Measurements from ENCODE around the gene ZSCAN4.

Gene ZSCAN4

DNA sequence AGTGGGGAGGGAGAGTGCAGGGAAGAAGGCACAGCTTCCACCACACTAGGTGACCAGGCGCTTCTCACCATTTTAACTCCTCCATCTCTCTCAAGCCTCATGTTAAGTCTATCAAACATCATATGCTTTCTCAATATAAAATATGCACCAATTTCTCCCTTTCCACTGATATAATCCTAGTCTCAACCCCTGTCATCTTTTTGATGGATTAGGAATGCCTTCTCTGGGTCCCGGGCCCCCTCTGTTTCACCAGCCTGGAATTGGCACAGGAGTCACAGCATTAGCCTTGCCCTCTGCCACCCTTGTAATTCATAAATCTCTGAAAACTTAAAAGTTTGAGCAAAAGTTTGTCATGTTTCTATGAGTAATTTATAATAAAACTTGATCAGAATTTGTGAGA lies at the start of gene ZSCAN4:
TSS of gene ZSCAN4 (plus strand) at position 301 of the 400 bp plus-strand sequence. CDS start 7,211 bp downstream, outside the sequence.
- no peak for DNase-seq (ENCODE audit: low read depth)
- TF ChIP-seq, protein P1, sequence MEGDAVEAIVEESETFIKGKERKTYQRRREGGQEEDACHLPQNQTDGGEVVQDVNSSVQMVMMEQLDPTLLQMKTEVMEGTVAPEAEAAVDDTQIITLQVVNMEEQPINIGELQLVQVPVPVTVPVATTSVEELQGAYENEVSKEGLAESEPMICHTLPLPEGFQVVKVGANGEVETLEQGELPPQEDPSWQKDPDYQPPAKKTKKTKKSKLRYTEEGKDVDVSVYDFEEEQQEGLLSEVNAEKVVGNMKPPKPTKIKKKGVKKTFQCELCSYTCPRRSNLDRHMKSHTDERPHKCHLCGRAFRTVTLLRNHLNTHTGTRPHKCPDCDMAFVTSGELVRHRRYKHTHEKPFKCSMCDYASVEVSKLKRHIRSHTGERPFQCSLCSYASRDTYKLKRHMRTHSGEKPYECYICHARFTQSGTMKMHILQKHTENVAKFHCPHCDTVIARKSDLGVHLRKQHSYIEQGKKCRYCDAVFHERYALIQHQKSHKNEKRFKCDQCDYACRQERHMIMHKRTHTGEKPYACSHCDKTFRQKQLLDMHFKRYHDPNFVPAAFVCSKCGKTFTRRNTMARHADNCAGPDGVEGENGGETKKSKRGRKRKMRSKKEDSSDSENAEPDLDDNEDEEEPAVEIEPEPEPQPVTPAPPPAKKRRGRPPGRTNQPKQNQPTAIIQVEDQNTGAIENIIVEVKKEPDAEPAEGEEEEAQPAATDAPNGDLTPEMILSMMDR (conservative IDR thresholded peaks at IDR 0.05; ENCODE audit: low read depth, low read length) = no peak
- H3K4me3 ChIP-seq (ENCODE audit: low read depth, low read length) = no peak within 1 kb of the TSS

- peak; percentile 34 for DNase-seq (ENCODE audit: low read depth)
Measured at GRCh38 chr19:57620673-57621348, 47.9 kb upstream of the ZSCAN4 start.

DNA sequence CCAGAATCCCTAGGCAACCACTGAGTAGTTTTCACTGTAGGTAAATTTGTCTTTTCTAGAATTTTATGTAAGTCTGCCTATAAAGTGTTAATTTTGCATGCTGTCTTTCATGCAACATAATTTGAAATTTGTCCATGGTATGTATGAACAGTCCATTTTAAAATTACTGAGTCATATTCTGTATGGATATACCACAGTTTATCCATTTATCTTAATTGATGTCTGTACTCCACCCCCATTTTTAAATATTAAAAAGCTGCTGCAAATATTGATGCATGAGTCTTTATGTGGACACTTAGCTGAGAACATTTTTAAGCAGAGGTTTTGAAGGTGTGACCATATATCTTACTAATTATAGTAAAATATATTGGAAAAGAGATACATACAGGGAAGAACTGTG lies 45.6 kb upstream of the ZSCAN4 start:
- H3K4me3 ChIP-seq (ENCODE audit: low read depth, low read length) = no peak overlapping the region
- TF ChIP-seq, protein P1 (conservative IDR thresholded peaks at IDR 0.05; ENCODE audit: low read depth, low read length) = no peak
- DNase-seq (ENCODE audit: low read depth) = no peak

More at GRCh38 chr19:57620673-57621348, 47.9 kb upstream of the ZSCAN4 start:
- TF ChIP-seq, protein P1 (conservative IDR thresholded peaks at IDR 0.05; ENCODE audit: low read depth, low read length) = no peak
- no peak overlapping the region for H3K4me3 ChIP-seq (ENCODE audit: low read depth, low read length)

DNA sequence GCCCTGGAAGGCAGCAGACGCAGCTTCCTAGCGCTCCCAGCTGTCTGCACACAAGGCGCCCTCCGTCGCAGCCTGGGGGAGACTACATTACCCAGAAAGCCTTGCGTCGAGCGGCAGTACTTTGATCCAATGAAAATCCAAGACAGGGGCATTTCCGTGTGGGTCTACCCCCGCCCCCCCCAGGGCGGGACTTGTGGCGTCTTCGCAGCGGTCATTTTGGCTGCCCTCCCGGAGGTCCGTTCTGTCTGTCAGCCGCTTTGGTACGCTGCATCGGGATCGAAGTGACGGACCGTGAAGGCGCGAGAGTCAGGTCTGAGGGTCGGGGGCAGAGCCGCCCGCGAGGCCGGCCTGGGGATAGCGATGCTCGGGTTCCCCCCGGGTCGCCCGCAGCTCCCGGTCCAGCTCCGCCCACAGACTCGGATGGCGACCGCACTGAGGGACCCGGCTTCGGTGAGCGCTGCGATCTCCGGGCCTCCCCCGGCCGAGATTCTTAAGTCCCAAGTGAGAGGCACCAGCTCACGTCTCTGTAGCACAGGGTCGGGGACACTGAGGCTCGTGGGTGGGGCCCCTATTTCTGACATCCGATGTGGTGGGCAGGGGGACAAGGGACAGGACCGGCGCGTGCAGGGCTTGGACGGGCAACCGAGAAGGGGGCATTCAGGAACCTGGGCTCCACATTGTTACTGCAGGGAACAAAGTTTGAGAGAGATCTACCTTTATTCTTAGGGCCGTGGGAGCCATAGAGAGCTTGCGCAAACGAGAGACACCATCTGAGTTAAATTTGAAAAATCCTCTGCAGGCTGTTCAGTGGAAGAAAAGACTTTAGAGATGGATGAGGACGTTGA lies 35.5 kb upstream of the ZSCAN4 start, which contains the start of gene ZNF211:
TSS of gene ZNF211 (plus strand) at position 182 of the 845 bp plus-strand sequence. CDS start at position 361, 179 bp downstream.
- peak within 1 kb of the TSS; percentile 96 for H3K4me3 ChIP-seq (ENCODE audit: low read depth, low read length)
- DNase-seq (ENCODE audit: low read depth) = peak; percentile 96
- TF ChIP-seq, protein P1 (conservative IDR thresholded peaks at IDR 0.05; ENCODE audit: low read depth, low read length) = no peak

DNA sequence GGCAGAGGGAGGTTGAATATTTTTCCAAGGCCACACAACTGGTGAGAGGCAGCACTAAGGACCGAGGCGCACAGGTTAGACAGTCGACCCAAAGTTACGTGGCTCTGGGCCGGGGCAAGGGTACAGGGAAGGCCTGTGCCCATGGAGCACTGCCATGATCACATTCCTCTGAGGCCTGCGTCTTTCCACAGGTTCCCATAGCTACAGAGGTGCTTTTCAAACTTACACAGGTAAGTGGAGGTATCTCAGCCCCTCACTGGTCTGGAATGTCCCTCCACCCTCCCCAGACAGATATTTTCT lies 35.0 kb upstream of the ZSCAN4 start:
- DNase-seq (ENCODE audit: low read depth) = no peak
- TF ChIP-seq, protein P1 (conservative IDR thresholded peaks at IDR 0.05; ENCODE audit: low read depth, low read length) = no peak
- H3K4me3 ChIP-seq (ENCODE audit: low read depth, low read length) = peak overlapping the region; percentile 96

- H3K4me3 ChIP-seq (ENCODE audit: low read depth, low read length) = no peak overlapping the region
- DNase-seq (ENCODE audit: low read depth) = no peak
- TF ChIP-seq, protein P1 (conservative IDR thresholded peaks at IDR 0.05; ENCODE audit: low read depth, low read length) = no peak
Measured at GRCh38 chr19:57637379-57637778, 31.4 kb upstream of the ZSCAN4 start.

Measured in choroid plexus epithelial cell (primary cell).